Dedifferentiated amniotic fluid mesenchymal stem cell (primary cell): ENCODE measurements around the gene PIGV.
"Not testable (repeated sequence)": the region's sequence is repeated elsewhere in the genome, so short reads cannot be mapped to it uniquely, and the experiment has no call there.

ENCODE experiments used
- DNase-seq: peaks from one replicate; pipeline ENCODE4 v3.0.0-alpha.2; 2016; ENCODE audit errors: extremely low spot score

Gene PIGV

DNA sequence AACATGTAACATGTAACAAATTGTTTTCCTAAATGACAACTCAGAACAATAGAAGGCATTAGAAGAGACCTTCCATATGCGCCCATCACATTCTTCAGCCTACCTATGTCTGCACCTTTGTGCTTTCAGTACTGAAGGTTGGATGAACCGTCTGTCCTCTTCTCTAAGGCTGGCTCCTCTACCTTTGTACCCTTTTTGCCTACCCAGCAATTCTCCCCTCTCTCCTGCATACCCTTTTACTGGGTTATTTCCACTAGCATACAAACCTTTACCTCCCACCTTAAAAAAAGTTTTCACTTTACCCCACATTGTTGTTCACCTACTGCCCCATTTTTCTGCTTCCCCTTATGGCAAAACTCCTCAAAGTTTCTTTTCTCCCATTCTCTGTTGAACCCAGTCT is 5.2 kb downstream of the PIGV start:
- DNase-seq: no peak

DNA sequence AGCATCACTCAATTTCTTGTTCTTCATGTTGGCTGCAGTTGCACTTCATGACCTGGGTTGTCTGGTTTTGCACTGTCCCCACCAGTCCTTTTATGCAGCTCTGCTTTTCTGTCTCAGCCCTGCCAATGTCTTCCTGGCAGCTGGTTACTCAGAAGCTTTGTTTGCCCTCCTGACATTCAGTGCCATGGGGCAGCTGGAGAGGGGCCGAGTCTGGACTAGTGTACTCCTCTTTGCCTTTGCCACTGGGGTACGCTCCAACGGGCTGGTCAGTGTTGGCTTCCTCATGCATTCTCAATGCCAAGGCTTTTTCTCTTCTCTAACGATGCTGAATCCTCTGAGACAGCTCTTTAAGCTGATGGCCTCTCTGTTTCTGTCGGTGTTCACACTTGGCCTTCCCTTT is 6.6 kb downstream of the PIGV start:
- no peak for DNase-seq

DNA sequence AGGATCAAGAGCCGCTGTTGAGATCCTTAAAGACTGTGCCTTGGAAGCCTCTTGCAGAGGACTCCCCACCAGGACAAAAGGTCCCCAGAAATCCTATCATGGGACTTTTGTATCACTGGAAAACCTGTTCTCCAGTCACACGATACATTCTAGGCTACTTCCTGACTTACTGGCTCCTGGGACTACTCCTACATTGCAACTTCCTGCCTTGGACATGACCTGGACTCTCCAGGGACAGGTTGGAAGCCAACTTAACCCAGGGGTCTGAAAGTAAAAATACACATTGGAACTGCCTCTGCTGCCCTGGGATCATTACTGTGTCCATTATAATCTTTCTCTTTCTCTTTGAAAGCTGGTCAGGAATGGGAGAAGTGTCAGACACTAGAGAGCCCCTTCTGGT is 9.9 kb downstream of the PIGV start:
- DNase-seq: no peak

DNA sequence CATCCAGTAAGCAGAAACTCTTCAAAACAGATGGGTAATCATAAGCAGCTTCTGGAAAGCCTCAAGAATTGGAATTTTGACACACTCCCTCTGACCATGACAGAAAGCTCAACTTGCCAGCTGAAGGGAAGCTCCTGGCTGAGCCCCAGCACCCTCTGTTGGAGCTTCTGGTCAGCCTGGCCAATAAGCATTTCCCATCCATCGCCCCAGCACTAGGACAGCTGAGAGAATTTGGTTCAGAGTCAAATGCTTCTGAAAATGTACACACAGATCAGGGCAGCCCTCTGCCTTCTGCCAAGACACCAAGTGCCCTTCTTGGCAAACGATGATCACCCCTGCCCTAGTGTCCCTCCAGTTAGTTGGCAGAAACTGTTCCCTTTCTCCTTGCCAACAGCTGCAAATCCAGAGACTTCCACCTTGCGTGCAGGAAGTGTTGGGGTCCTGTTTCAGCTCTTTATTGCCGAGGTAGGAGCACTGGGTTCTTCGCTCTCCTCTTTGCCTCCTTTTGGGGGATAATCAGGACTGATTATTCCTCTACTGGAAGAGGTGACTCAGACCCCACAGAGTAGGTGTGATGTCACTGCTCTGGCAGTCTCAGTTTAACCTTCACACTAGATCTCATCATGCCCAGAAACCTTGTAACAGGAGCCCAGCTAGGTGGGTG is 11.9 kb downstream of the PIGV start:
- peak; percentile 45 for DNase-seq

DNA sequence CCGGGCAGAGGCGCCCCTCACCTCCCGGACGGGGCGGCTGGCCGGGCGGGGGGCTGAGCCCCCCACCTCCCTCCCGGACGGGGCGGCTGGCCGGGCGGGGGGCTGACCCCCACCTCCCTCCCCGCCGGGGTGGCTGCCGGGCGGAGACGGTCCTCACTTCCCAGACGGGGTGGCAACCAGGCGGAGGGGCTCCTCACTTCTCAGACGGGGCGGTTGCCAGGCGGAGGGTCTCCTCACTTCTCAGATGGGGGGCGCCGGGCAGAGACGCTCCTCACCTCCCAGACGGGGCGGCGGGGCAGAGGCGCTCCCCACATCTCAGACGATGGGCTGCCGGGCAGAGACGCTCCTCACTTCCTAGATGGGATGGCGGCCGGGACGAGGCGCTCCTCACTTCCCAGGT is 16.2 kb downstream of the PIGV start:
- not testable (repeated sequence) for DNase-seq

DNA sequence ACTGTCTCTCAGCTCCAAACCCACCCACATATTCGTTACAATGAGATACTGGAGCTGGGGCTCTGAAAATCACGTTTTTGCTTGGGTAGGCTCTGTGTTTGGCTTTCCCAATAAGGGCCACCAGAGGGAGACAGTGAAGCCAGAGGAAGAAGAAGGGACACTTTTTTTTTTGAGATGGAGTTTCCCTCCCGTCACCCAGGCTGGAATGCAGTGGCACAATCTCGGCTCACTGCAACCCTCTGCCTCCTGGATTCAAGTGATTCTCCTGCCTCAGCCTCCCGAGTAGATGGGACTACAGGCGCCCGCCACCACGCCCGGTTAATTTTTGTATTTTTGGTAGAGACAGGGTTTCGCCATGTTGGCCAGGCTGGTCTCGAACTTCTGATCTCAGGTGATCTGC is 22.4 kb downstream of the PIGV start:
- DNase-seq: peak; percentile 72

DNA sequence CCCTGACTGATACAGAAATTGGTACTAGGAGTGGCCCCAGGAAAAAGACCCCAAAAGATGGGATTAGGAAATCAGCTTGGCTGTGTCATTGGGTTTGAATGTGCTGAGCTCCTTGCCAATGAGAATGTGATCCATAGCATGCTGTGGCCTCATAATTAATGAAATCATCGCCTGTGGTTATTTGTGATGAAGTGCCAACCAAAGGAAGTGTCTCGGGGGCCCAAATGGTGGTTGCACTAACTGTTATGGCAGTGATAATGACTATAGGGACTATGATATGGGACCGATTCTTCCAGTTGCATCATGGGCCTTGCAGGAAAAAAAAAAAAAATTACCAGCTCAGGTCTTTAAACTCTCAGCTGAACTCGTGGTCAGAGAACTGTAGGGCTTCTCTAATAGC is 23.3 kb downstream of the PIGV start:
- DNase-seq: no peak

DNA sequence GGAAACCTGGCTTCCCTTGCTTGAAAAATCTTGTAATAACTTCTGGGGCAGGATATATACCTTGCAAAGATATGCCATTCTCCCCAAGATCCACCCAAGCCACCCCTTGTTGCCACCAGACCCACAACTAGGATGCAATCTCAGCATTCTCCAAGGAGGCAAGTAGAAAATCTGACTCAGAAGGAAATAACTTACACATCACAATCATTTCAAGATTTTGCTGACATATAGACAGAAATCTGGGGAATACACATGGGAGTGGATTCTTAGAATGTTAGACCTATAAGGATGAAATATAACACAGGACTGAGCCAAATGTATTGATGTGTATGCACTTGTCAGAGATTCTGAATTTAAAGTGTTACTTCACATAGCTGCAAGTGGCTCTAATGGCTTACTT is 24.0 kb downstream of the PIGV start:
- DNase-seq: no peak

DNA sequence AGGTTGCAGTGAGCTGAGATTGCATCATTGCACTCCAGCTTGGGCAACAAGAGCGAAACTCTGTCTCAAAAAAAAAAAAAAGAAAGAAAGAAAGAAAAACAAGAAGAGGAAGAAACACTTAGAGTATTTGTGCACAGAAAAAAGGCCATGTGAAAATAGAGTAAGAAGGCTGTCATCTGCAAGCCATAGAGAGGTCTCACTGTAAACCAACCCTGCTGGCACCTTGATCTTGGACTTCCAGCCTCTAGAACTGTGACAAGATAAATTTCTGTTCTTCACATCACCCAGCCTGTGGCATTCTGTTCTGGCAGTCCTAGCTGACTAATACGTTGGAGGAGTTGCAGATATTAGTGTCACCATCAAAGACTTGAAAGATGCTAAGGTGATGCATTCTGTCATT is 26.6 kb downstream of the PIGV start:
- DNase-seq: no peak

DNA sequence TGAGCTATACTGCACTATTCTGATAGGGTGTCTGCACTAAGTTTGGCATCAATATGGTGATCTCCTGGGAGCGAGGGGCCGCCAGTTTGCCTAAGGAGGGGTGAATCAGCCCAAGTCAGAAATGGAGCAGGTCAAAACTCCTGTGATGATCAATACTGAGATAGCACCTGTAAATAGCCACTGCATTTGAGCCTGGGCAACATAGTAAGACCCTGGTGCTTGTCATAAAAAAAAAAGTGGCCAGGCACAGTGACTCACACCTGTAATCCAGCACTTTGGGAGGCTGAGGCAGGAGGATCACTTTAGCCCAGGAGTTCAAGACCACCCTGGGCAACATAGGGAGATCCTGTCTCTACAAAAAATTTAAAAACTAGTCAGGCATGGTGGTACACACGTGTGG is 27.1 kb downstream of the PIGV start:
- no peak for DNase-seq

DNA sequence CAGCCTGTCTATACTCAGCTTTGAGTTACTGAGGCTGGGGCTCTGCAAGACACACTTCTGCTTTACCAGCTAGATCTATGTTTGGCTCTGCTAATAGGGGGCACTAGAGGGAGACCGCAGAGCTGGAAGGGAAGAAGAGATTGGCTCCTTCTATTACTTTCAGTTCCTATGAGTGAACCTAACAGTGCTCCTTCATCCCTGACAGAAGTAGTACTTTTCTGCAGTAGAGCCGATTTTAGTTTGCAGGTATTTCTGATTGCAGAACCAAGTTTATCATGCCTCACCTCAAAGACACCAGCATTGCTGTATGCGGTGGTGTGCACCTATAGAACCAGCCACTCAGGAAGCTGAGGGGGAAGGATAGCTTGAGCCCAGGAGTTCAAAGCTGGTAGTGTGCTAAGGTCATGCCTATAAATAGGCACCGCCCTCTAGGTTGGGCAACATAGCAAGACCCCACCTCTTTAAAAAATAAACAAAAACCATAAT is 33.1 kb downstream of the PIGV start:
- DNase-seq: no peak

DNA sequence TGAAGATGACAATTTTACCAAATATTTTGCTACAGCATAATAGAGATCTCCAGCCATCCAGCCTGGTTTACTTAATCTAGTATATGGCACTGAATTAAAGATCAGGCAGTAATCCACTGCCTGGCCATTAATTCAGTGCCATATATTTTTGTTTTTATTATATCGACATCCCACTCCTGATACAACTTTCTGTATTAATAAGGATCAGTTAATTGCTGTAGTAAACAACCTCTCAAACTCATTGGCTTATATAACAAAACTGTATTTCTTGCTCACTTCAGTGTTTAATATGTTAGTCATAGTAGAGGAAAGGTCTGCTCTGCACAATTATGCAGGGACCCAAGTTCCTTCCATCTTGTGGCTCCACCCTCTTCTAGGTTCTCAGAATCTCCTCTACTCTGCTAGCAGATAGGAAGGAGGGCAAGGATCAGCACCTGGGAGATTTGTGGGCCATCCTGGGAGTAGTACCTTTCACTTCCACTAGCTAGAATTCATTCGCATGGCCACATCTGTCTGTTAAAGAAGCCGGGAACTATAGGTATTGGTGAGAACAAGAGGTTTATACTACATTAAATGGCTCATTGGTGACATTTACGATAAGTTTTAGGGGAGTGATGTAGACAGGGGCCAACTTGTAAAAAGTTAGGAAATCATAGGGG is 35.1 kb downstream of the PIGV start:
- no peak for DNase-seq

DNA sequence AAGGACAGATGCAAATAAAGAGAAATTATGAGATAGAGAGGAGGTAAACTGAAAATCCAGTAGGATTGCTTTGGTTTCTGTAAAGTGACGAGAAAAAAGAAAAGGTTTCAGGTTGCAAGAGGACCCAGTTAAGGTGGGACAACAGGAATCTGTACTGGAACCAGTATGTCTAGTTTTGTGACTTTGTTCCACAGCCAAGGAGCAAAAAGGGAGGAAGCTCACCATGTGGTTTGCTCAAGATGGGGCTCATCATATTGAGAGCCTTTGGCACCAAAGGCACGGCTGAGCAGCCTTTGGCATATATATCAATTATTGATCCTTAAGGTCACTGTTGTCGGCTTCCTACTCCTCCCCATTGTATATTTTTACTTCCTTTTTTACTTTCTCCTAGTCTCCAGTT is 37.0 kb downstream of the PIGV start:
- DNase-seq: no peak

DNA sequence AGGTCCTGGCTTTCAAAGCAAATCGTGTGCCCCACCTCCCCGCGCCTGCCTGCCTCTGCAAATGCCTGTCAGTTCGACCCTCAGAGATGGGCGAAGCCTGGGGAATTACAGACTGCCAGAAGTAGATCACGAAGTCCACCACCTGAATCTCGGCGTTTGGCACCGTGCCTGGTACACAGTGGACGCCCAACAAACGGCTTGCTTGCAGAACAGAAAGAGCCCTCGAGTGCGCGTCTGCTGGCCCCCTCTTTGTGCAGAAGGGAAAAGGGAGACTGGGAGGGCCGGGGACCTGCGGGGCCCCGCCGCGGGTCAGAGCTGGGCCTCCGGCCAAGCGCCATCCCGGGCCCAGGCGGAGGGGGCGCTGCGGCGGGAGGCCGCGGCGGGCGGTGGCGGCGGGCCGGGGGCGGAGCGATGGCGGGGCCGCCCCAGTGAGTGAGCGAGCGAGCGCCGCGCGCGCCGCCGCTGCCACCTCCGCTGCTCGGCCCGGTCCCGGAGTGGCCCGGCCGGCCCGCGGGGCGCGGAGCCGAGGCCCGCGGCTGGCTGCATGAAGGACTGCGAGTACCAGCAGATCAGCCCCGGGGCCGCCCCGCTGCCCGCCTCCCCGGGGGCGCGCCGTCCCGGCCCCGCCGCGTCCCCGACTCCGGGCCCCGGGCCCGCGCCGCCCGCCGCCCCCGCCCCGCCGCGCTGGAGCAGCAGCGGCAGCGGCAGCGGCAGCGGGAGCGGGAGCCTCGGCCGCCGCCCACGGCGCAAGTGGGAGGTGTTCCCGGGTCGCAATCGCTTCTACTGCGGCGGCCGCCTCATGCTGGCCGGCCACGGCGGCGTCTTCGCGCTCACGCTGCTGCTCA is 38.7 kb downstream of the PIGV start, which contains the start of gene ZDHHC18:
Gene ZDHHC18 (plus strand): TSS at position 428 of the 845 bp plus-strand sequence. CDS start 117 bp downstream, at position 545.
- DNase-seq: peak; percentile 46

DNA sequence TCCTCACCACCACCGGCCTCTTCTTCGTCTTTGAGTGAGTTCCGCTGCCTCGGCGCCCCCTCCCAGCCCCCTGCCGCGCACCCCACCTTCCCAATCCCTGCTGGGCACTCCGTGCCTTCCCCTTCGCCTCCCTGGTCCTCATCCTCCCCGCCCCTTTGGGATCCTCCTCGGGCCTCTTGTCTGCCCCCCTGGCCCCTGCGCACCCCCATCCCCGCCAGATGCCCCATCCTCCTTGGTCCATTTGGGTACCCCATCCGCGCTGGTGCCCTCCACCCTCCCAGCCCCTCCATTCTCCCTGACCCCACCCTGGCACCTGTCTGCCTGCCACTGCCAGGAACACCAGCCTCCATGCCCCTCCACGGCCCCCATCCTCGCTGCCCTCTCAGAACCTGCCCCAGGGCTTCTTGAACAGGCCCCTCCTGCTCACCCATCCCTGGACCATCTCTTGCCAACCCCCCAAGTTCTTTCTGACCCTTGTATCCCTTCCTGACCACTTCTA is 39.4 kb downstream of the PIGV start:
- DNase-seq: no peak

DNA sequence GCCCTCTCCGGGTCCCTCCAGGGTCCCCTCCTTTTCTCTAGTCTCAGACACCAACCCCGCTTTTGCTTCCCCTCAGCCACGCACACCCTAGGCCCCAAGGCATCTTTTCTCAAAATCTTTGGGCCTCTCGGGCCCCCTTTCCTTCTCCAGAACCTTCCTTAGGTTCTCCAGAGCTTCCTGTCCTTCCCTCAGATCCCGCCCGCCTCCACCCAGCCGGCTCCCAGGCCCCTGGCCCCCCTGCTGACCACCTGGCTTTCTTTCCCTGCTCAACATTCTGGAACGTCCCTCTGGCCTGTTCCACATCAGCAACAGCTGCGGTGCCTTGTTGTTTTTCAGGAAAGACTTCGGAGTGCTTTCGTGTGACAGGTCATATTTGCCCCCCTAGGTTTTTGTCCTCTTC is 39.9 kb downstream of the PIGV start:
- no peak for DNase-seq

DNA sequence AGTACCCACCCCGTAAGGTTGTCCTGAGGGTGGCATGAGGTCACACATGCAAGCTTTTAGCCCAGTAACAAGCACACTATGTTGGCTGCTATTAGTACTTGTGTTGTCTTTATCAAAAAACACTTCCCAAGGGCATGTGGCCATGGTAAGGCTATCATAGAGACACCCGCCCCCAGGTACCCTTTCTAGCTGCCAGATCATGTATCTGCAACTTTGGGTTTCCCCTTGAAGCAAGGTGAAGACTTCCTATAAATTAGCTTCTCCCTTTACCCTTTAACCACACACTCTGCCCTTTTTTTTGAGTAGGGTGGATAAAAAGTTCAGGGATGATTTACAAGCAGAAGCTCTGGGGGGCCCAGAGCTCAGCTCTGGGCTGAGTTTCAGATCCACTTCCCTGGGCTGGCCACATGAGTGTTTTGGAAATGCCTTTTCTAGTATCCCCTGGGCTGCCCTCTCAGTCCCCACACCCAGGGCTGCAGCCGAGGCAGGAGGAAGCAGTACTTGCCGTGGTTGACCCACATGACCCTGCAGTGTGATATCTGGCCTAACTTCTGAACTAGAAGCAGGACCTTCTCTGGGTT is 40.8 kb downstream of the PIGV start:
- no peak for DNase-seq

DNA sequence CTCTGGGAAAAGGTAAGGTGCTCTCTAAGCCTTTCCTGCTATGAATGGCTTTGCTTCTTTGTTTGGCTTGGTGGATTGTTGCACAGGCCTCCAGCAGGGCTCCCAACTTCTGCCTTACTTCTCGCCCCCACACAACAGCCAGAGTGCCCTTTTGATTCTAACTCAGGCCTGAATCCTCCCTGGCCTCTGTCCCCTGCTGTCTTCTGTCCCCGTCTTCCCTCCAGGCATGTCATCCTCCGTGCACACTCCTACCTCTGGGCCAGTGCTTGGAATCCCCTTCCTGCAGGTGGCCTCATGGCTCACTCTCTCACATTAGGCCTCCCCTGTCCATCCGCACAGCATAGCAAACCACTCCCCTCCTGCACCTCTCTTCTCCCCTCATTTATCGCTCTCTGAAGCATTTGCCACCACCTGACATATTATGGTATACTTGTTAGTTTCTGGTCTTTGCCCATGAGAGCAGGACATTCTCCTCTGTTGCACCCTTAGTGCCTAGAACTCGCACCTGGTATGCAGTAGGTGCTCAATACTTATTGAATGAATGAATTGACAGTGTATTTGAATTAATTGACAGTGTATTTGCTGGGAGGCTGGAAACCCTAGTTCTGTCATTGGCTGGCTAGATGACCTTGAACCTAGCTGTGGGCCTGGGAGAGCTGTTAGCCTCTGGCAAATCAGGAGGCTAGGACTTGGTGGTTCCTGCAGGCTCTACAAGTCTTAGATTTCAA is 41.6 kb downstream of the PIGV start:
- DNase-seq: no peak

DNA sequence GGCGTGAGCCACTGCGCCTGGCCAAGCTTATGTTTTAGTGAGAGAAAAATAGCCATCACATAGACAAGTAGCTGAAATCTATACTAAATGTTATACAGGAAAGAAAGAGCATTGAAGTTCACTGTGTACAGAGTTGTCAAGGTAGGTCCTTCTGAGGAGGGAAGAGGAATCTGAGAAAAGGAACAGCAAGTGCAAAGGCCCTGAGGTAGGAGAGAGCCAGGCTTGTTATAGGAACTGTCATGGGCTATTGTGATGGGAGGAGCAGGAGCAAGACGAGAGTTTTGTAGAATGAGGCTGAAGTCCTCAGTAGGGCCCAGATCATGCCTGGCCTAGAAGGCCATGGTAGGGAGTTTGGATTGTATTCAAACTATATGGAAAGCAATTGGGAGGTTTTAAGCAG is 43.3 kb downstream of the PIGV start:
- DNase-seq: no peak

DNA sequence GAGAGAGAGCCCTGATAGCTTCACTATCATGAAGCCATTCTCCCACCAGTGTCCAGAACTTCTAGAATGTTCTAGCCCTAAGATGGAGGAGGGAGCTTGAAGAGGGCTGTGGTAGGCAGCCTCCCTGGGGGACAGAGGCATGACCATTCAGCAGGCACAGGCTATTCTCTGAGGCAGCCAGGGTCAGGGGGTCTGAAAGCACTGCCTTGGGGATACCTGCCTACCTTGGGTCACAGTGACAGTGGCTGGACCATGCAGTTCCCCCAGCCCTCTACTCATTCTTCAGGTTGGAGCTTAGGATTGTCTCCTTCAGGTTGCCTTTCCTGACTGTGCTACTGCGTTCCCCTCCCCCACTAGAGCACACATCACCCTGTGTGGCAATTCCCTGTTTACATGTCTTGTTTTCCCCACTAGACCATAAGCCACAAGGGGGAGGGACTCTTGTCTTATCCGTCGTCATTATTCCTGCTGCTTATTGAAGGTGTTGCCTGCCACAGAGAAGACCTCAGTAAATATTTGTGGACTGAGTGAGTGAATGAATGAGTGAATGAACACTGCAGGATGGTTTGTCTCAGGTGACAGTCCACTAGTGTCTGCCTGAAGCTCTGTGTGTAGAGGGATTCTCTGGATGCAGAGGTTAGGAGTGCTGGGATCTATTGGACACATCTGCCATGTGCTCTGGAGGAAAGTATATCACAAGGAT is 43.9 kb downstream of the PIGV start:
- DNase-seq: no peak
